Astrocyte of the spinal cord (primary cell): ENCODE measurements around the gene CEP57.

Experiments used
- DNase-seq: peaks from one replicate; pipeline ENCODE4 v3.0.0; 2011; ENCODE audit warnings: low read depth, low spot score
- H3K4me3 ChIP-seq: 2 replicates; pipeline ENCODE4 v1.5.1; 2011; ENCODE audit warnings: low read depth, mild to moderate bottlenecking, low read length, moderate library complexity
- CTCF ChIP-seq: IDR thresholded peaks from 2 replicates; pipeline ENCODE4 v1.5.1; 2012; ENCODE audit warnings: low read depth, mild to moderate bottlenecking, low read length, inconsistent platforms
- in situ Hi-C: cut with HindIII; loops from 2 replicates; pipeline ENCODE4 v1.10.0; 2017; ENCODE audit warnings: low sequenced_read_pairs

CEP57 gene

GRCh38 chr11:95829580-95830259, 39.4 kb downstream of the CEP57 start:
- TF ChIP-seq CTCF, result no peak
- H3K4me3 ChIP-seq, result no peak overlapping the region
- peak; percentile 12 for DNase-seq
- in situ Hi-C loops, result loop anchor here (25.0 kb wide), 1 partner anchor 558 kb away; the partner anchor contains the start of genes CCDC82 and JRKL

GRCh38 chr11:95831198-95831883, 41.0 kb downstream of the CEP57 start:
- peak; percentile 90 for DNase-seq
- no peak for TF ChIP-seq CTCF
- in situ Hi-C loops, result loop anchor here (25.0 kb wide), 1 partner anchor 556 kb away; the partner anchor contains the start of genes CCDC82 and JRKL
- no peak overlapping the region for H3K4me3 ChIP-seq

- H3K4me3 ChIP-seq, result no peak overlapping the region
- TF ChIP-seq CTCF, result no peak
- in situ Hi-C loops, result loop anchor here (25.0 kb wide), 1 partner anchor 555 kb away; the partner anchor contains the start of genes CCDC82 and JRKL
- peak; percentile 38 for DNase-seq
Observed at GRCh38 chr11:95832763-95833162, 42.5 kb downstream of the CEP57 start.

- H3K4me3 ChIP-seq, result no peak overlapping the region
- no peak for TF ChIP-seq CTCF
- DNase-seq, result no peak
- in situ Hi-C loops, result loop anchor here (25.0 kb wide), 1 partner anchor 554 kb away; the partner anchor contains the start of genes CCDC82 and JRKL
Observed at GRCh38 chr11:95833378-95833777, 43.1 kb downstream of the CEP57 start.

- in situ Hi-C loops, result loop anchor here (25.0 kb wide), 1 partner anchor 552 kb away; the partner anchor contains the start of genes CCDC82 and JRKL
- TF ChIP-seq CTCF, result no peak
- DNase-seq, result peak; percentile 55
- no peak overlapping the region for H3K4me3 ChIP-seq
Observed at GRCh38 chr11:95835351-95835750, 45.1 kb downstream of the CEP57 start.

- no peak overlapping the region for H3K4me3 ChIP-seq
- in situ Hi-C loops, result loop anchor here (25.0 kb wide), 1 partner anchor 551 kb away; the partner anchor contains the start of genes CCDC82 and JRKL
- TF ChIP-seq CTCF, result peak; percentile 87
- DNase-seq, result peak; percentile 95
Observed at GRCh38 chr11:95835768-95836488, 45.6 kb downstream of the CEP57 start.
